Activated CD4-positive, alpha-beta T cell treated with anti-CD3 and anti-CD28 coated beads, Interleukin-2, amount 50 U/mL, for 4 hours (primary cell): Measurements from ENCODE around the gene PIF1.
"Not testable (repeated sequence)": the region's sequence is repeated elsewhere in the genome, so short reads cannot be mapped to it uniquely, and the experiment has no call there.

Source experiments
- DNase-seq, 2 experiments: peaks; one replicate each; pipeline ENCODE4 v3.0.0-alpha.2; 2020

The PIF1 gene

DNA sequence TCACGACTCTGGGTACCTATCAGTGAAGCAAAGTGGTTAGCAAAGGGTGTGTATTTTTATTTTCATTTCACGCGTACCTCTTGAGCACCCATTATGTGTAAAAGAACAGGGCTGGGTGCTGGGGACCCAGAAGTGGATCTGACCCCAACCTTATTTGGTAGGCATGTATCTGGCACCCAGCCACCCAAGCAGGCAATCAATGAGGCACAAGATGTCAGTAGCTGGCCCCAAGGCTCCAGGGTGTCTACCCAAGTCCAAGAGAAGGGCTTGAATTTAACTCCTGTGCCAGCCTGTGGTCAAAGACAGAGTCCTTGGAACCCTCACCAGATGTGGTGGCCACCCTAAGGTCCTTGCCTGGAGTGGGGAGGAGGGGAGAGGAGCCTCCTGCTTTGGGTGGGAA, 22.0 kb upstream of the PIF1 start:
- no peak for DNase-seq

DNA sequence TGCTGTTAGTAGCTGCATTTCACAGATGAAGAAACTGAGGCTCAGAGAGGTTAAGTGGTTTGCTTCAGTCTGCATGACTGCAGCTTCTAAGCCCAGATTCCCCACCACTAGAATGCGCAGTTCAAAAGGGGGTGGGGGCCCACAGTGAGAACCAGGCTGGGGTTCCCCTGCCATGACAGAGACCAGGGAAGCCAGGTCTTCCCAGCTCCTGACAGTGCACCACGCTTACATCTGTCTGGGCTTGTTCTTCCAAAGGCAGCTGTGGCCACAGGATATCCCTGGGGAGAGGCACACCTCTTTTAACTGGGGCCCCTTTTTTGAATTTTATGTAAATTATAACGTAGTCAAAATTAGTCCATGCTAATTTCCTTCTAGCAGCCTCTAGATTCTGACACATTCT, 21.6 kb upstream of the PIF1 start:
- no peak for DNase-seq

DNA sequence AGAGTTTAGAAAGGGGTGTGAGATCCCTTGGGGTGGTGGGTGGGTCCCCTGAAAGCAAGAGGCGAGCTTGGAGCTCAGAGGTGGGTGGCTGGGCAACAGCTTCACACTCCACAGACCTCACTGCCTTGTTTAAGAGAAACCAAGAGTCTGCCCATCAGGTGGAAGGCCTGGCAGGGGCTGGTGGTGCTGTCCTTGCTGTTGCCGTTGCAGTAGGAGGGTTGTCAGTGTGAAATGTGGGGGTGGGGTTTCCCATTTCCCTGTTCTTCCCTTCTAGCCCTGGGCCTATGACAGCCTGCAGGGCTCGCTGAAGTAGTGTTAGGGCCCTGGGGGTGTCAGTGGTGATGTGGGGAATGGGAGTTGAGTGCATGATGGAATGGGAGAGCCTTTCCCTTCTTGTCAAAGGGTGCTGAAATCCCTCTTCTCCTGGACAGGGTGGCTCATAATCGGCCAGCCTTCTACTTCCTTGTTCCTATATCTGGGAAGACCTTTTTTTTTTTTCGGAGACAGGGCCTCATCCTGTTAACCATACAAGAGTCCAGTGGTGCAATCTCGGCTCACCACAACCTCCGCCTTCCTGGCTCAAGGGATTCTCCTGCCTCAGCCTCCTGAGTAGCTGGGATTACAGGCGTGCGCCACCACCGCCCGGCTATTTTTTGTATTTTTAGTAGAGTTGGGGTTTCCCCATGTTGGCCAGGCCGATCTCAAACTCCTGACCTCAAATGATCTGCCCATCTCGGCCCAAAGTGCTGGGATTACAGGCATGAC, 20.6 kb upstream of the PIF1 start:
- DNase-seq, result no peak

DNA sequence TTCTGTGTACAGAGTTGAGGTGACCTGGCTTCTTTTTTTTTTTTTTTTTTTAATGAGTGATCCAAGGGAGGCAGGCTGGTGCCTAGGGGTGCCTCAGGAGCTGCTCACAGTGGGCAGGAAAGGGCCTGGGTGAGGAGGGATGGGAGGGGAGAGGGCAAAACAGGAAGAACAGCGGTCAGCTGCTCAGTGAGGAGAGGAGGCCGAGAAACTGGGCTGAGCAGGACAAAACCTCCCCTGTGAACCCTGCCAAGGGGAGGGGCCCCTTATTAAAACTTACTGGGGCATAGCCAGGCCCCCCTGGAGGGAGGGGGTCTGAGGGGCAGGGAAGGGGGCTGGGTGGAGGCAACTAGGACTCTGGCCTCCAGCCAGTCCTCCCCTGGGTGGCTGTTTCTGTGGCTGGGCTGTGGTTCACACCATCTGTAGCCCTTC, 19.8 kb upstream of the PIF1 start:
- DNase-seq, result no peak

DNA sequence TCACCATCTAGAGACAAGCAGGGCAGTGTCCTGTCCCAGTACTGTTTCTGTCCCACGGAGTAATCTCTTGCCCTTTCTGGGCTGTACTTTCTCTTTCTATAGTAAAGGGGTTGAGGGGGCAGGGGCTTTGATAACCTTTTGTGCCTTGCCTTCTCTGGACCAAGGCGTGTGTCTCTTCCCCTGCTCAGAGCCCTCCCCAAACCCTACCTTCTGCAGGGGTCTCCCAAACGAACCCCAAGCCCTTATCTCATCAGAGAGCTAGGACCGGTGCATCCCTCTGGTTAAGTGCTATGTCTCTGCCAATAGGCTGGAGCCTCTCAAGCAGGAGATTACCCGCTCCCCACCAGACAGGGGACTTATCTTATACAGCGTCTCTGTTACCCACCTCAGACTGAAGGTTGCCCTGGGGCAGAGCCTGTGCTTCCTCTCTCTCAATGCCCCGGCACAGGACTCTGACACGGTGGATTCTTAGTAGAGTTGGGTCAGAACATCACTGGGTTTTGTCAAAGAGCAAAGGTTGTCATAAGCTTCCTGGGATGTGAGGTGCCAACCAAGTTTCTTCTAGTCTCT, 19.2 kb upstream of the PIF1 start:
- DNase-seq, result no peak

DNA sequence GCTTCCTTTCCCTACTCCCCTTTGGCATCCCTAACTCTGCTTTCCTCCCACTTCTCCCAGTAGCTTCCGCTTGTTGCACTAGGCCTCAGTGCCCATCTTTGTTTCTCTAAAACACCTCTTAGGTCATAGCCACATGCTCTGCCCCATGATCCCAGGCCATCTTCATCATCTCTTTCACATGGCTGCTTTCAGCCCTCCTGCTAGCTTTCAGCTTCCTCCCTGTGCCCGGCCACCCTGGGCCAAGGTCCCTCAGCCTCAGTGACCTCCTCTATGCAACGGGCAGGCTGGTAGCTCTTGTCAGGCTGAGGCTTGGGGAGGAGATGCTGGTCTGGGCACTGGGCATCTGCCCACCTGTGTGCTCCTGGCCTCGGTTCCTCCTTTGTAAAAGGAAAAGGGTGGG, 18.5 kb upstream of the PIF1 start:
- DNase-seq, result no peak

DNA sequence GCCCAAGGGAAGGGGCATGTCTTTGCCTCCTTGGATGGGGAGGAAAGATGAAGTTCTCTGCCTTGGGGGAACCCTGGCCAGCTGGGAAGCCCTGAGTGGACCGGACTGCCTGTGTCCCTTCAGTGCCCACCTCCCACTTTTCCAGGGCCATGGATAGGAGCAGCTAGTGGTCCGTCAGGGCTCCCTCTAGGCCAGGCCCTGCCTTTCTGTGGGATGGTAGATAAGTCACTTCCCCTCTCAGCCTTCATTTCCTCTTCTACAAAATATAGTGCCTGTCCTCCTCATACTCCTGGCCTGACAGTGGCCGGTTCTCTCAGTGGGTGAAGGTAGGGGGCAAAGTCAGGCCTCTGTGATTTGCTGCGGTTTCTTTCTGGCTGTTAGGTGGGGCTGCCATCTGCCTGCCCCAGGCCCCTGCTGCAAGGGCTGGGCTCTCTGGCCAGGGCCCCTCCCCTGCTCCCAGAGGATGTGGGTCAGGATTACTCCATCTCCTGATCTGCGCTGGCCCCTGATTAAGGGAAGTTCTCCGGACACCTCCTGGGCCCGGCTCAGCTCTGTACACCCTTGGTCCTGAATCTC, 17.6 kb upstream of the PIF1 start:
- no peak for DNase-seq

DNA sequence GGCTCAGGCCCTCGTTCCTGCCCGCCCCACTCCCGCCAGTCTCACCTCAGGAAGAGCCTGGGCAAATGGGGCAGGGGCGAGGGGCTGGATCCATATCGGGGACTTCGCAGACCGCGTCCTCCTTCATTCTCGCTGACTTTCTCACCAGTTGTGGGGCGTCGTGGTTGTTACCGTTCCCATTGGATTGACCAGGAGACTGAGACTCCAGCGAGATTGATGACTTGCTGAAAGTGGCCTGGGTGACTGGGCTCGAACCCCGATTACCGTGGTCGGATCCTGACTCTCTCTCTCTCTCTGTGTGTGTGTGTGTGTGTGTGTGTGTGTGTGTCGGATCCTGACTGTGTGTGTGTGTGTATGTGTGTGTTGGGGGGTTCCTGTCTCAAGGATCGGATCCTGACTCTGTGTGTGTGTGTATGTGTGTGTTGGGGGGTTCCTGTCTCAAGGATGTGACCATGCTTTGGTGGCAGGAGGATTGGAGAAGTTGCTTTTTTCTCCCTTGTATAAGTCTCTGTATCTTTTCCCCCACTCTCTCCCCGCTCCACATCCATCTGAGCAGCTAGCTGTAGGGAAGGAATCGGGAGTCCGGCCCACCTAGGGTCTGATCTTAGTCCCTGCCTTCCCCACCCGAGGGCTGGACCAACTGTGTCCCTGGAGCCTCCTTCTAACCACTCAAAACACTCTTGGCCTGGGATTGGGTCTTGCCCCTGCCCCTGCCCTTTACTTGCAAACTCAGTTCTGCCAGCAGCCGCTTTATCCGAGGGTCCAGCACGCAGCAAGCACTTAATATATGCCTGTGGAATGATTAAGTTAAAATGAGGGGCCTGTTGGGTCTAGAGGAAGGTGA, 16.9 kb upstream of the PIF1 start:
- DNase-seq, result no peak

DNA sequence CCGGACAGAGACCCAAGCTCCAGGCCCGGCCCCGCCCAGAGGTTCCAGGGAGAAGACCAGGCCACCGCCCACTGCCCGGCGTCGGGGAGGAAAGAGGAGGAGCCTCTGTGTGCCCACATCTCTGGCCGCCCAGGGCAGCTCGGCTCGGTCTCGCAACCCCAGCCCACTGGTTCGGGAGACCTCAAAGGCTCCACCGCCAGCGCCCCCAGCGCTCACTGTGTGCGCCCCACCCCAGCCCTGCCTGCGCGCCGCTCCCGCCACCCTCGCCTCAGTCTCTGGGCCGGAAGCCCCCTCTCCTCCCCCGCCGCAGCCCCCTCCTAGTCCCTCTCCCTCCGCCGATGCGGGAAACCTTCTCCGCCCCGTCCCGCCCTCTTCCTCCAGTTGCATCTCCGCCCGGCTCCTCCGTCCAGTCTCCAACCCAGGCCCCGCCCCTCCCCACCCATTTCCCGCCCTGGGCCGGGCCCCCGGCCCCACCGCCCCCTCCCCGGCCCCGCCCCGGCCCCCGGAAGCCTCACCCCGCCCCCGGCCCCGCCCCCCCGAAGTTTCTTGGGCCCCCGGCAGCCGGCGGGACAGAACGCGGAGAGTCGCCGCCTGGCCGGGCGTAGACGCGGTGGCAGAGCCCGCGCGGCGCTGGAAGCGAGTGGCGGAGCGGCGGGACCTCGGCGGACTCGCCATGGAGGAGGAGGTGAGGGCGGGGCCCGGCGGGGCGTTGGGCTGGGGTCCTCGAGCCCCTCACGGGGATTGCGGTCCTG, 16.1 kb upstream of the PIF1 start, which contains the start of gene PLEKHO2:
Gene PLEKHO2, plus strand, starts transcription at position 572 of the 752 bp plus-strand sequence. Its CDS starts 102 bp downstream, at position 674.
- peak; percentile 72 to 73 for DNase-seq

DNA sequence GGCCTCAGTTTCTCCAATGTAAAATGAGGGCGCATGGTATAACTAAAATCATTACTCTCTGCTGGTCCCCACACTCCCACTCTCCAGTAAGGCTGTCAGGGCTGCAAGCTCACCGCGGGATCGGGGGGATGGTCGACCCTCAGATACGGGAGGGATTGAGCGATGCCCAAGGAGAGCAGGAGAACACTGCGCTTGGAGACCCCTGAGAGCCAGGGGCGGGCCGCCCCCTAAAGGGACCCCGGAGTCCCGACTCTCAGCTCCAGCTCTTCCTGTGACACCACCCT, 15.6 kb upstream of the PIF1 start:
- no peak for DNase-seq

DNA sequence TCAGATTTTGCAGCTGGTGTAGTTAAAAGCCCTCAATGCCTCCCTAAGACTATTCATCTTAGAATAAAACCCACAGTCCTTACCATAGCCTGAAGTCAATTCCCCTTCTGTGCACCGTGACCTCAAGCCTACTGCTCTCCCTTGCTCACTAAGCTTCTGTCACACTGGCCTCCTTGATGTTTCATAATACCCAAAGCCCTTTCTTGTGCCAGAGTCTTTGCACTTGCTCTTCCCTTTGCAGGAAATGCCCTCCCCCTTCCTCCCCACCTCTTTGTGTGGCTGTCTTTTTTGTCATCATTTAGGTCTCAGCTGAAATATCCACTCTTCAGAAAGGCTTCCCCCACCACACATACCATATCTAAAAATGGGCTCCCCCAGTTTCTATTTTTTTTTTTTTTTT, 12.1 kb upstream of the PIF1 start:
- DNase-seq, result peak in 1 of 2 experiments; percentile 18

DNA sequence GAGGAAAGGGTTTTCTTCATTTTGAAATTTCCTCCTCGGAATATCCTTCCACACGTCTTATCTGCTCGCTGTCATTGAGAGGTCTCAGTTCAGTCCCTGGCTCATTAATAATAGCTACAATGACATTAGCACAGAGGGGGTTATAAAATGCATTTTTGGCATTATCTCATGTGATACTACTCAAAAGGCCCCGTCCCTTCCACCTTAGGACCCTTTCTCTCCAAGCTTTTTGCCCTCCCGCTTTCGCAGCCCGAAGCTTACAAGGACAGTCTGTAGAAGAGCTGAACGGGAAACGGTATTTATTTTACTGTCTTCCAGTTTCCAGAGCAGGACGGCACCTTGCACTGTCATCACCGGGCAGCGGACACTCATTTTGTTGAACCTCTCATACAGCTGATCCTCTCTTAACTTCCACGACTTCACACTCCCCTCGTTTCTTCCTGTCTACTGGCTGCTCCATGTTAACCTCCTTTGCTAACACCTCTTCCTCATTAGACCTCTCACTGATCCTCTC, 10.6 kb upstream of the PIF1 start:
- DNase-seq, result no peak

DNA sequence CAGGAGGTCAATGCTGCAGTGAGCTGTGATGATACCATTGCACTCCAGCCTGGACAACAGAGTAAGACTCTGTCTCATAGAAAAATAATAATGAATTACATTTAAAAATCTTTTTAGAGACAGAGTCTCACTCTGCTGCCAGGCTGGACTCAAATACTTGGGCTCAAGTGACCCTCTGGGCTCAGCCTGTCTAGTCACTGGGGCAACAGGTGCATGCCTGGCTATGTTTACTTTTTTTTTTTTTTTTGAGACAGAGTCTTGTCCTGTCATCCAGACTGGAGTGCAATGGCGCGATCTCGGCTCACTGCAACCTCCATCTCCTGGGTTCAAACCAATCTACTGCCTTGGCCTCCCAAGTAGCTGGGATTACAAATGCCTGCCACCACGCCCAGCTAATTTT, 8.2 kb upstream of the PIF1 start:
- no peak for DNase-seq

DNA sequence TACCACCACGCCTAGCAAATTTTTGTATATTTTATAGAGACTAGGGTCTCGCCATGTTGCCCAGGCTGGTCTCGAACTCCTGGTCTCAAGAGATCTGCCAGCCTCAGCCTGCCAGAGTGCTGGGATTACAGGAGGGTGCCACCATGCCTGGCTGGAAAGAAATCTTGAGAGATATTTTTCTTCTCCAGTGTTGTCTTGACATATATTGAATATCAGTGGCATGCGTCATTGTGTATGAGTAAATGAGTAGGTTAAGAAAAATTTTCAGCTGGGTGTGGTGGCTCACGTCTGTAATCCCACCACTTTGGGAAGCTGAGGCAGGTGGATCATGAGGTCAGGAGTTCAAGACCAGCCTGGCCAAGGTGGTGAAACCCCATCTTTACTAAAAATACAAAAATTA, 3.5 kb upstream of the PIF1 start:
- no peak for DNase-seq

DNA sequence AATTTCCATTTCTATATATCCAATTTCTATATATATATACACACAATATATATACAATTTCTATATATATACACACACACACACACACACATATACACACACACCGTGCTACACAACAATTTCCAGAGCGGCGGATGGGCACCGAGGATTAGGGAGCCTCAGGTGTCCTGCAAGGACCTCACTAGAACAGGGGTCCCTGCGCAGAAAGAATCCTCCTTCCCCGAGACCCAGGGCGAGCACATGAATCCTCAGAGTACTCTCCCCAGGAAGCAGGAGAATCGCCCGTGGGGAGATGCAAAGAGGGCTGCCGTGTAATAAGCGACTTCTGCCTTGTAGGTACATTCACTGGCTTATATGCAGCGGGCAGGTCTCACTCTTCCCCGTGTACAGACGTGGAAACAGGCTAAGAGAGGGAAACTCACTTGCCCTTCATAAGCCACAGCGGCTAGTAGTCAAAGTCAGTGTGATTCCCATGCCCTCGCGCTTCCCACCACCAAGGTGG, 467 bp downstream of the PIF1 start:
- no peak for DNase-seq

DNA sequence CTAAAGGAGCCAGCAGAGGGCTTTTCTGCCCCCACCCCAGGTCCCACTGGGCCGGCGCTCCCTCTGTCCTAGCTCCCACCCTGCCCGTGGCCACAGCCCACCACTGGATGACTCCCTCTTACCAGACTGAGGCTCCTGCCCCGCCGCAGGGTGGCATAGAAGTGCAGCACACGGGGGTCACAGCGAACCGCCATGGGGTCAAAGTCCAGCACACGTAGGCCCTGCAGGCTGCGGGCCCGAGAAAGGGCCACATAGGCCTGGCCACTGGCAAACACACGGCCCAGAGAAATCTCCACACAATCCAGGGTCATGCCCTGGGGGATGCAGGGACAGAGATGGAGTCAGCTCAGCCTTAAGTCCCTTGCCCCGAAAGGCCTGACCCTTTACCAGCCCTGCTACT, 9.0 kb downstream of the PIF1 start:
- DNase-seq, result no peak

DNA sequence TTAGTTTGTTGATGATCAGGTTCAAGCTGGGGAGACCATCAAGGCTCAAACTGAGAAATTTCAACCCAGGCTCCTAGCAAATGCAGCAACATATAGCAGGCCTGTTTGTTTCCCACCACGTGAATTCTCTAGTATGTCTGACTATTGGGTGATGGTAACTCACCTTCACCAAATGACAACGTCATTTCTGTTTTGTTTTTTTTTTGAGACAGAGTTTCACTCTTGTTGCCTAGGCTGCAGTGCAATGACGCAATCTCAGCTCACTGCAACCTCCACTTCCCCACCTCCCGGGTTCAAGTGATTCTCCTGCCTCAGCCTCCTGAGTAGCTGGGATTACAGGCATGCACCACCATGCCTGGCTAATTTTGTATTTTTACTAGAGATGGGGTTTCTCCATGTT, 10.5 kb downstream of the PIF1 start:
- not testable (repeated sequence) for DNase-seq

DNA sequence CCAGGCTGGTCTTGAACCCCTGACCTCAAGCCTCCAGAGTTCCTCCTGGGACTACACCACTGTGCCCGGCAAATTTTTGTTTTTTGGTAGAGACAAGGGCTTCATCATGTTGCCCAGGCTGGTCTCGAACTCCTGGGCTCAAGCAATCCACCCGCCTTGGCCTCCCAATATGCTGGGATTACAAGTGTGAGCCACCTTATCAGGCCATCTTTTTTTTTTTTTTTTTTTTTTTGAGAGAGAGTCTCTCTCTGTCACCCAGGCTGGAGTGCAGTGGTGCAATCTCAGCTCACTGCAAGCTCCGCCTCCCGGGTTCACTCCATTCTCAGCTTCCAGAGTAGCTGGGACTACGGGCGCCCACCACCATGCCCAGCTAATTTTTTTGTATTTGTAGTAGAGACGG, 11.2 kb downstream of the PIF1 start:
- not testable (repeated sequence) for DNase-seq

DNA sequence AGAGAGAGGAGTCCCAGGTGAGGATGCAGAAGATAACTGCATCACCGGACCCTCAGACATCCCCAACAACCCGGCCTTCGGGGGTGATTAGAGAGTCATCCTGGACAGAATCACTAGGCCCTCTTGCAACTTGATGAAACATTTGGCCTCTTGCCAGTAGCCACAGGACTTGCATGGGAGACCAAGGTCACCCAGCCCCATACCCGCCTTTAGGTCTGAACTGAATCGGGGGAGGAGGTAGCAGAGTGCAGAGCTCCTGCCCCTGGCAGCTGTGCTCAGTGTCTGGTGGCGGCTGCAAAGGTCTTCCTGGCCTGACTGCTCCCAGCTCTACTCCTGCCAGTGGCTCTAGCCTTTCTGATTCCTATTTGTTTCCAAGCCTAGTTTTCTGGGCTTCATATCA, 12.4 kb downstream of the PIF1 start:
- DNase-seq, result no peak

DNA sequence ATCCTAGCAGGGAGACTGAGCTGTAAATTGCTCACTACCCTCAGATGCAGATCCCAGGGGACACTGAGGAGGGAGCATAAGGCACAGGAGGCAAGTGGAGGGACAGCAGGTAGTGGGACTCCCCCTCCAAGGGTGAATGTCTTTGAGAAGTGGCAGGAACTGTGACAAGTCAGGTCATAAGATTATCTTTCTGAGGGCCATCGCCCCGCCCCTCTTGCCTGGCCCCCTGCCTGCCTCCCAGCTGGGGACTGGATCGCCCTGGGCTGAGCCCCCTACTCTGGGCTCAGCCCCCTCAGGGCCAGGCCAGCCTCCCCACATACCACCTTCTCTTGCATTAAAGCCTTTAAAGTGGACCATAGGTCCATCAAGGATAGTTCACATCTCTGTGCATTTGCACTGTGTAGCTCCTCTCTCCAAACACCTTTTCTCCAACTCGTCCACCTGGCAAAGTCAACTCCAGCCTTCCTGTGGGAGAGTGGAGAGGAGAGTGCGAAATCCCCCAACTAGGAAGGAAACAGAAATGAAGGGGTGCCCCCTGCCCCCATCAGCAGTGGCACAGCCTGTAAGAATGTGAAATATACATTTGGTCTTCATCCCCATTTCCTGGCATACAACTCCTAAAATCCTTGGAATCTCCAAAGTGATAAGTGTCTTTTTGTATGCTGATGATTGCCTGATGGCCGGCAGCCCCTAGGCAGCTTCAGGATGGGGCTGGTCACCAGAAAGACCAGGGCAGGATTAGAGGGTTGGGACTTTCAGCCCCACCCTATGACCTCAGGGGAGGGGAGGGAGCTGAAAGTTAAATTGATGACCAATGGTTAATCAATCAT, 14.7 kb downstream of the PIF1 start:
- DNase-seq, result no peak

DNA sequence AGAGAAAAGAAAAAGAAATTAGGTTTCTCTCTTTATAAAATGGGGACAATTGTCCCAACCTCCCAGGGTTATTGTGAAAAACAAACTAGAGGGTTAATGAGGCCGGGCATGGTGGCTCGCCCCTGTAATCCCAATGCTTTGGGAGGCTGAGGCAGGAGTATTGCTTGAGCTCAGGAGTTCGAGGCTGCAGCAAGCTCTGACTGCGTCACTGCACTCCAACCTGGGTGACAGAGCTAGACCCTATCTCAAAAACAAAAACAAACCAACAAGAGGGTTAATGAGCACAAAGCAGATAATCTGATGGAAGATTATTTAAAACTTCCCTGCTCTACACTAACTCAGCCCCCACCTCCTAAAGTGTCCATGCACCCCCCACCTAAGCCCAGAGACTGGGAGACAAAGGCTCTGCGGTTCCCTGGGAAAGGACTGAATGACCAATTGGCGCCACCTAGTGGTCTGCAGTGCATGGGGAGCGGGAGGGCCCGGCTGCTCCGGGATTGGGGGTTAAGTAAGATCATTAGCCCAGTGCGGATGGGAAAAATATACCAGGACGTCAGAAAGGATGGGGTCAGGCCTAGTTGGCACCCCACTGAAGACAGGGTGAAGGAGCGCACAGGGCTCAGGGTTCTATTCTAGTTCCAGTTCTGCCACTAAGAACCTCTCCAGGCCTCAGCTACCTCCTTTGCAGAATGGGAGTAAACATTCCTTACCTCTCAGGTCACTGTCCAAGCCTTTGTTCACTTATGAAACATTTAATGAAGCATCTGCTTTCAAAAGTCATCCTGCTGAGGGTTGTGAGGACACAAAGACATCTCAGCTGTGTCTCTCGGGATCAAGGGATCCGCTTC, 15.6 kb downstream of the PIF1 start:
- DNase-seq, result peak; percentile 61 to 62
